HEK293 (cell line): Measurements from ENCODE around the gene MEGF9.

Experiments used
- KLF16 ChIP-seq: fragments of 450-650 bp; formaldehyde crosslinking; IDR thresholded peaks from 2 replicates; pipeline ENCODE4 v1.5.1; 2017; ENCODE audit warnings: missing biosample characterization, missing genetic modification characterization
- KLF8 ChIP-seq: fragments of 450-650 bp; formaldehyde crosslinking; IDR thresholded peaks from 2 replicates; pipeline ENCODE4 v1.5.1; 2016; ENCODE audit warnings: missing biosample characterization, missing genetic modification characterization
- REPIN1 ChIP-seq: fragments of 450-650 bp; formaldehyde crosslinking; IDR thresholded peaks from 2 replicates; pipeline ENCODE4 v1.5.1; 2017; ENCODE audit warnings: missing biosample characterization, missing genetic modification characterization, low read depth
- SP2 ChIP-seq: fragments of 450-650 bp; formaldehyde crosslinking; IDR thresholded peaks from 2 replicates; pipeline ENCODE4 v1.5.1; 2016; ENCODE audit warnings: missing biosample characterization, missing genetic modification characterization
- ZBTB17 ChIP-seq: fragments of 450-650 bp; formaldehyde crosslinking; IDR thresholded peaks from 2 replicates; pipeline ENCODE4 v1.5.1; 2016; ENCODE audit warnings: missing biosample characterization, missing genetic modification characterization
- ZBTB8A ChIP-seq: fragments of 450-650 bp; formaldehyde crosslinking; IDR thresholded peaks from 2 replicates; pipeline ENCODE4 v1.5.1; 2016; ENCODE audit warnings: missing biosample characterization, missing genetic modification characterization
- ZNF140 ChIP-seq: fragments of 450-650 bp; formaldehyde crosslinking; IDR thresholded peaks from 2 replicates; pipeline ENCODE4 v1.5.1; 2016; ENCODE audit warnings: missing biosample characterization, missing genetic modification characterization
- ZNF202 ChIP-seq: fragments of 450-650 bp; formaldehyde crosslinking; IDR thresholded peaks from 2 replicates; pipeline ENCODE4 v1.5.1; 2016; ENCODE audit warnings: missing biosample characterization, missing genetic modification characterization, borderline replicate concordance
- ZNF311 ChIP-seq: fragments of 450-650 bp; formaldehyde crosslinking; IDR thresholded peaks from 2 replicates; pipeline ENCODE4 v1.5.1; 2017; ENCODE audit warnings: missing biosample characterization, missing genetic modification characterization, borderline replicate concordance
- ZNF544 ChIP-seq: fragments of 450-650 bp; formaldehyde crosslinking; IDR thresholded peaks from 2 replicates; pipeline ENCODE4 v1.5.0; 2017; ENCODE audit warnings: missing biosample characterization, missing genetic modification characterization
- ZNF555 ChIP-seq: fragments of 450-650 bp; formaldehyde crosslinking; conservative IDR thresholded peaks from 2 replicates; pipeline ENCODE4 v1.5.1; 2017; ENCODE audit warnings: missing biosample characterization, mild to moderate bottlenecking, missing genetic modification characterization, inconsistent platforms
- ZNF560 ChIP-seq: fragments of 450-650 bp; formaldehyde crosslinking; IDR thresholded peaks from 2 replicates; pipeline ENCODE4 v1.5.1; 2017; ENCODE audit warnings: missing biosample characterization, missing genetic modification characterization, borderline replicate concordance
- ZNF610 ChIP-seq: fragments of 450-650 bp; formaldehyde crosslinking; IDR thresholded peaks from 2 replicates; pipeline ENCODE4 v1.5.1; 2016; ENCODE audit warnings: missing biosample characterization, missing genetic modification characterization, borderline replicate concordance
- ZNF76 ChIP-seq: fragments of 450-650 bp; formaldehyde crosslinking; IDR thresholded peaks from 2 replicates; pipeline ENCODE4; 2016; ENCODE audit warnings: low read depth, missing biosample characterization, missing genetic modification characterization, borderline replicate concordance
- ZNF792 ChIP-seq: fragments of 450-650 bp; formaldehyde crosslinking; IDR thresholded peaks from 2 replicates; pipeline ENCODE4 v1.5.1; 2016; ENCODE audit warnings: missing biosample characterization, missing genetic modification characterization
- ZSCAN16 ChIP-seq: fragments of 450-650 bp; formaldehyde crosslinking; IDR thresholded peaks from 2 replicates; pipeline ENCODE4 v1.5.1; 2016; ENCODE audit warnings: missing biosample characterization, missing genetic modification characterization
- ZXDB ChIP-seq: fragments of 450-650 bp; formaldehyde crosslinking; IDR thresholded peaks from 2 replicates; pipeline ENCODE4 v1.5.1; 2016; ENCODE audit warnings: missing biosample characterization, missing genetic modification characterization
- TF ChIP-seq, protein P1 (sequence below): fragments of 450-650 bp; formaldehyde crosslinking; IDR thresholded peaks from 2 replicates; pipeline ENCODE4 v1.5.1; 2016; ENCODE audit warnings: missing biosample characterization, missing genetic modification characterization
- TF ChIP-seq, protein P2 (sequence below): fragments of 450-650 bp; formaldehyde crosslinking; IDR thresholded peaks from 2 replicates; pipeline ENCODE4 v1.5.1; 2016; ENCODE audit warnings: missing biosample characterization, missing genetic modification characterization
- TF ChIP-seq, protein P3 (sequence below): fragments of 450-650 bp; formaldehyde crosslinking; IDR thresholded peaks from 2 replicates; pipeline ENCODE4 v1.5.1; 2017; ENCODE audit warnings: missing biosample characterization, missing genetic modification characterization
- TF ChIP-seq, protein P4 (sequence below): fragments of 450-650 bp; formaldehyde crosslinking; conservative IDR thresholded peaks from 2 replicates; pipeline ENCODE4 v1.5.1; 2016; ENCODE audit warnings: low read depth, missing biosample characterization, missing genetic modification characterization
- TF ChIP-seq, protein P5 (sequence below): fragments of 450-650 bp; formaldehyde crosslinking; IDR thresholded peaks from 2 replicates; pipeline ENCODE4 v1.5.1; 2016; ENCODE audit warnings: missing biosample characterization, missing genetic modification characterization
- TF ChIP-seq, protein P6 (sequence below): fragments of 450-650 bp; formaldehyde crosslinking; IDR thresholded peaks from 2 replicates; pipeline ENCODE4 v1.5.1; 2016; ENCODE audit warnings: missing biosample characterization, missing genetic modification characterization

MEGF9 gene

DNA sequence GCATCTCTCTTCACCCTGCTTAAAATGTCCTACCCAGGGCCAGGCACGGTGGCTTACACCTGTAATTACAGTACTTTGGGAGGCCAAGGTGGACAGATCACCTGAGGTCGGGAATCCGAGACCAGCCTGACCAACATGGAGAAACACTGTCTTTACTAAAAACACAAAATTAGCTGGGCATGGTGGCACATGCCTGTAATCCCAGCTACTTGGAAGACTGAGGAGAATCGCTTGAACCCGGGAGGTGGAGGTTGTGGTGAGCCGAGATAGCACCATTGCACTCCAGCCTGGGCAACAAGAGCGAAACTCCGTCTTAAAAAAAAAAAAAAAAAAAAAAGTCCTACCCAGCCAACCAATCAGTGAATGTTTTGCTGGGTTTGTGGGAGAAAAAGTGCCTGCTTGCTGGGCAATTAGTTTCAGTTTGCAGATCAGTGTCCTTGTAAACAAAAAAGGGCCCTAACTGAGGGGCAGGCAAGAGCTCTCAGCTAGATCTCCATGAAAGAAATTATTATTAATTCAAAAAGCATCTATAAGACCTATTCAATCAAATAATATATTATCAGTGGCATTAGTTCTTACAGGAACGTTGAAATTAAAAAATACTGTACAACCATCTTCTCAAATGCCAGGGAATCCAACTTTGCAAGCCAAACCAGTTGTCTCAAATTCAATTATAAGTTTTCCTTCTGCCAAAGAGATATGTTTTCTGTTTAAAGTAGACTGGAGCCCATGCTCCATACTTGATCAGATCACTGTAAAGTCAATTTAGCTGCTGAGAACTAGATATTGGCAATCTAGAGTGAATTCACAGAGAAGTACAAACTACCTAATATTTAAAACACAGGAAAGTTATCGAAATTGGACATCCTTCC lies 3.9 kb downstream of the MEGF9 start (continued):
- peak; percentile 65; the same call in 1 of the 2 replicates for TF ChIP-seq ZNF76 (tag by site-specific recombination)
- no peak for TF ChIP-seq ZNF311
- no peak for TF ChIP-seq ZNF140 (tag by site-specific recombination)
- no peak for TF ChIP-seq ZNF555 (tag by site-specific recombination)
- no peak for TF ChIP-seq KLF16 (tag by site-specific recombination)
- TF ChIP-seq, protein P1, sequence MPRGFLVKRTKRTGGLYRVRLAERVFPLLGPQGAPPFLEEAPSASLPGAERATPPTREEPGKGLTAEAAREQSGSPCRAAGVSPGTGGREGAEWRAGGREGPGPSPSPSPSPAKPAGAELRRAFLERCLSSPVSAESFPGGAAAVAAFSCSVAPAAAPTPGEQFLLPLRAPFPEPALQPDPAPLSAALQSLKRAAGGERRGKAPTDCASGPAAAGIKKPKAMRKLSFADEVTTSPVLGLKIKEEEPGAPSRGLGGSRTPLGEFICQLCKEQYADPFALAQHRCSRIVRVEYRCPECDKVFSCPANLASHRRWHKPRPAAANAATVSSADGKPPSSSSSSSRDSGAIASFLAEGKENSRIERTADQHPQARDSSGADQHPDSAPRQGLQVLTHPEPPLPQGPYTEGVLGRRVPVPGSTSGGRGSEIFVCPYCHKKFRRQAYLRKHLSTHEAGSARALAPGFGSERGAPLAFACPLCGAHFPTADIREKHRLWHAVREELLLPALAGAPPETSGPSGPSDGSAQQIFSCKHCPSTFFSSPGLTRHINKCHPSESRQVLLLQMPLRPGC = no peak
- TF ChIP-seq, protein P2, sequence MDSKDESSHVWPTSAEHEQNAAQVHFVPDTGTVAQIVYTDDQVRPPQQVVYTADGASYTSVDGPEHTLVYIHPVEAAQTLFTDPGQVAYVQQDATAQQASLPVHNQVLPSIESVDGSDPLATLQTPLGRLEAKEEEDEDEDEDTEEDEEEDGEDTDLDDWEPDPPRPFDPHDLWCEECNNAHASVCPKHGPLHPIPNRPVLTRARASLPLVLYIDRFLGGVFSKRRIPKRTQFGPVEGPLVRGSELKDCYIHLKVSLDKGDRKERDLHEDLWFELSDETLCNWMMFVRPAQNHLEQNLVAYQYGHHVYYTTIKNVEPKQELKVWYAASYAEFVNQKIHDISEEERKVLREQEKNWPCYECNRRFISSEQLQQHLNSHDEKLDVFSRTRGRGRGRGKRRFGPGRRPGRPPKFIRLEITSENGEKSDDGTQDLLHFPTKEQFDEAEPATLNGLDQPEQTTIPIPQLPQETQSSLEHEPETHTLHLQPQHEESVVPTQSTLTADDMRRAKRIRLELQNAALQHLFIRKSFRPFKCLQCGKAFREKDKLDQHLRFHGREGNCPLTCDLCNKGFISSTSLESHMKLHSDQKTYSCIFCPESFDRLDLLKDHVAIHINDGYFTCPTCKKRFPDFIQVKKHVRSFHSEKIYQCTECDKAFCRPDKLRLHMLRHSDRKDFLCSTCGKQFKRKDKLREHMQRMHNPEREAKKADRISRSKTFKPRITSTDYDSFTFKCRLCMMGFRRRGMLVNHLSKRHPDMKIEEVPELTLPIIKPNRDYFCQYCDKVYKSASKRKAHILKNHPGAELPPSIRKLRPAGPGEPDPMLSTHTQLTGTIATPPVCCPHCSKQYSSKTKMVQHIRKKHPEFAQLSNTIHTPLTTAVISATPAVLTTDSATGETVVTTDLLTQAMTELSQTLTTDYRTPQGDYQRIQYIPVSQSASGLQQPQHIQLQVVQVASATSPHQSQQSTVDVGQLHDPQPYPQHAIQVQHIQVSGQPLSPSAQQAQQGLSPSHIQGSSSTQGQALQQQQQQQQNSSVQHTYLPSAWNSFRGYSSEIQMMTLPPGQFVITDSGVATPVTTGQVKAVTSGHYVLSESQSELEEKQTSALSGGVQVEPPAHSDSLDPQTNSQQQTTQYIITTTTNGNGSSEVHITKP (tag by site-specific recombination) = peak; percentile 24; the same call in 1 of the 2 replicates
- no peak for TF ChIP-seq ZNF560 (tag by site-specific recombination)
- 0 out of 2 replicates have a peak, but pooled peaks have one; percentile 5 for TF ChIP-seq SP2 (tag by site-specific recombination)
- TF ChIP-seq, protein P3, sequence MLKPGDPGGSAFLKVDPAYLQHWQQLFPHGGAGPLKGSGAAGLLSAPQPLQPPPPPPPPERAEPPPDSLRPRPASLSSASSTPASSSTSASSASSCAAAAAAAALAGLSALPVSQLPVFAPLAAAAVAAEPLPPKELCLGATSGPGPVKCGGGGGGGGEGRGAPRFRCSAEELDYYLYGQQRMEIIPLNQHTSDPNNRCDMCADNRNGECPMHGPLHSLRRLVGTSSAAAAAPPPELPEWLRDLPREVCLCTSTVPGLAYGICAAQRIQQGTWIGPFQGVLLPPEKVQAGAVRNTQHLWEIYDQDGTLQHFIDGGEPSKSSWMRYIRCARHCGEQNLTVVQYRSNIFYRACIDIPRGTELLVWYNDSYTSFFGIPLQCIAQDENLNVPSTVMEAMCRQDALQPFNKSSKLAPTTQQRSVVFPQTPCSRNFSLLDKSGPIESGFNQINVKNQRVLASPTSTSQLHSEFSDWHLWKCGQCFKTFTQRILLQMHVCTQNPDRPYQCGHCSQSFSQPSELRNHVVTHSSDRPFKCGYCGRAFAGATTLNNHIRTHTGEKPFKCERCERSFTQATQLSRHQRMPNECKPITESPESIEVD (tag by site-specific recombination) = peak; percentile 57; the same call in 1 of the 2 replicates
- no peak for TF ChIP-seq ZNF610 (tag by site-specific recombination)
- peak; percentile 23; the same call in 1 of the 2 replicates for TF ChIP-seq ZBTB8A (tag by site-specific recombination)
- TF ChIP-seq ZXDB = 0 out of 2 replicates have a peak, but pooled peaks have one; percentile 16
- TF ChIP-seq, protein P4, sequence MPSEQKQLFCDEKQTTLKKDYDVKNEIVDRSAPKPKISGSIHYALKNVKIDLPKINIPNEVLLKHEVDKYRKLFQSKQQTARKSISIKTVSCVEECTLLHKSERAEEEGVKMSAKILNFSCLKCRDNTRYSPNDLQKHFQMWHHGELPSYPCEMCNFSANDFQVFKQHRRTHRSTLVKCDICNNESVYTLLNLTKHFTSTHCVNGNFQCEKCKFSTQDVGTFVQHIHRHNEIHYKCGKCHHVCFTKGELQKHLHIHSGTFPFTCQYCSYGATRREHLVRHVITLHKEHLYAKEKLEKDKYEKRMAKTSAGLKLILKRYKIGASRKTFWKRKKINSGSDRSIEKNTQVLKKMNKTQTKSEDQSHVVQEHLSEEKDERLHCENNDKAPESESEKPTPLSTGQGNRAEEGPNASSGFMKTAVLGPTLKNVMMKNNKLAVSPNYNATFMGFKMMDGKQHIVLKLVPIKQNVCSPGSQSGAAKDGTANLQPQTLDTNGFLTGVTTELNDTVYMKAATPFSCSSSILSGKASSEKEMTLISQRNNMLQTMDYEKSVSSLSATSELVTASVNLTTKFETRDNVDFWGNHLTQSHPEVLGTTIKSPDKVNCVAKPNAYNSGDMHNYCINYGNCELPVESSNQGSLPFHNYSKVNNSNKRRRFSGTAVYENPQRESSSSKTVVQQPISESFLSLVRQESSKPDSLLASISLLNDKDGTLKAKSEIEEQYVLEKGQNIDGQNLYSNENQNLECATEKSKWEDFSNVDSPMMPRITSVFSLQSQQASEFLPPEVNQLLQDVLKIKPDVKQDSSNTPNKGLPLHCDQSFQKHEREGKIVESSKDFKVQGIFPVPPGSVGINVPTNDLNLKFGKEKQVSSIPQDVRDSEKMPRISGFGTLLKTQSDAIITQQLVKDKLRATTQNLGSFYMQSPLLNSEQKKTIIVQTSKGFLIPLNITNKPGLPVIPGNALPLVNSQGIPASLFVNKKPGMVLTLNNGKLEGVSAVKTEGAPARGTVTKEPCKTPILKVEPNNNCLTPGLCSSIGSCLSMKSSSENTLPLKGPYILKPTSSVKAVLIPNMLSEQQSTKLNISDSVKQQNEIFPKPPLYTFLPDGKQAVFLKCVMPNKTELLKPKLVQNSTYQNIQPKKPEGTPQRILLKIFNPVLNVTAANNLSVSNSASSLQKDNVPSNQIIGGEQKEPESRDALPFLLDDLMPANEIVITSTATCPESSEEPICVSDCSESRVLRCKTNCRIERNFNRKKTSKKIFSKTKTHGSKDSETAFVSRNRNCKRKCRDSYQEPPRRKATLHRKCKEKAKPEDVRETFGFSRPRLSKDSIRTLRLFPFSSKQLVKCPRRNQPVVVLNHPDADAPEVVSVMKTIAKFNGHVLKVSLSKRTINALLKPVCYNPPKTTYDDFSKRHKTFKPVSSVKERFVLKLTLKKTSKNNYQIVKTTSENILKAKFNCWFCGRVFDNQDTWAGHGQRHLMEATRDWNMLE (tag by site-specific recombination) = no peak
- TF ChIP-seq, protein P5, sequence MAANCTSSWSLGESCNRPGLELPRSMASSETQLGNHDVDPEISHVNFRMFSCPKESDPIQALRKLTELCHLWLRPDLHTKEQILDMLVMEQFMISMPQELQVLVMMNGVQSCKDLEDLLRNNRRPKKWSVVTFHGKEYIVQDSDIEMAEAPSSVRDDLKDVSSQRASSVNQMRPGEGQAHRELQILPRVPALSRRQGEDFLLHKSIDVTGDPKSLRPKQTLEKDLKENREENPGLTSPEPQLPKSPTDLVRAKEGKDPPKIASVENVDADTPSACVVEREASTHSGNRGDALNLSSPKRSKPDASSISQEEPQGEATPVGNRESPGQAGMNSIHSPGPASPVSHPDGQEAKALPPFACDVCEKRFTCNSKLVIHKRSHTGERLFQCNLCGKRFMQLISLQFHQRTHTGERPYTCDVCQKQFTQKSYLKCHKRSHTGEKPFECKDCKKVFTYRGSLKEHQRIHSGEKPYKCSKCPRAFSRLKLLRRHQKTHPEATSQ (tag by site-specific recombination) = no peak
- TF ChIP-seq KLF8 (tag by site-specific recombination) = 0 out of 2 replicates have a peak, but pooled peaks have one; percentile 26
- TF ChIP-seq ZNF202 (tag by site-specific recombination) = no peak
- no peak for TF ChIP-seq ZSCAN16 (tag by site-specific recombination)
- no peak for TF ChIP-seq REPIN1
- no peak for TF ChIP-seq ZNF544 (tag by site-specific recombination)
- TF ChIP-seq, protein P6, sequence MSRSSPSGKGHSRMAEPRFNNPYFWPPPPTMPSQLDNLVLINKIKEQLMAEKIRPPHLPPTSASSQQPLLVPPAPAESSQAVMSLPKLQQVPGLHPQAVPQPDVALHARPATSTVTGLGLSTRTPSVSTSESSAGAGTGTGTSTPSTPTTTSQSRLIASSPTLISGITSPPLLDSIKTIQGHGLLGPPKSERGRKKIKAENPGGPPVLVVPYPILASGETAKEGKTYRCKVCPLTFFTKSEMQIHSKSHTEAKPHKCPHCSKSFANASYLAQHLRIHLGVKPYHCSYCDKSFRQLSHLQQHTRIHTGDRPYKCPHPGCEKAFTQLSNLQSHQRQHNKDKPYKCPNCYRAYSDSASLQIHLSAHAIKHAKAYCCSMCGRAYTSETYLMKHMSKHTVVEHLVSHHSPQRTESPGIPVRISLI (tag by site-specific recombination) = peak; percentile 97
- peak; percentile 49; the same call in 1 of the 2 replicates for TF ChIP-seq ZBTB17
- no peak for TF ChIP-seq ZNF792
